Measurements from ENCODE around the gene VAV2. TPM values are rescaled to one million over a fixed set of nuclear protein-coding genes. Genes with fewer than 3 reads are reported as not detected.
"Not testable (repeated sequence)": the region's sequence is repeated elsewhere in the genome, so short reads cannot be mapped to it uniquely, and the experiment has no call there.

VAV2 gene
- polyA plus RNA-seq, 3 donors from 2014 or later: 0.12 to 0.28 TPM; not detected in 1

- not testable (repeated sequence) for H3K36me3 Mint-ChIP-seq; H3K27ac Mint-ChIP-seq; H3K9me3 Mint-ChIP-seq; H3K27me3 Mint-ChIP-seq (ENCODE audit: low read depth in 3 of 3); H3K4me3 Mint-ChIP-seq; DNase-seq
- H3K4me1 Mint-ChIP-seq: peaks cover 19 to 20% of the 10 kb centered on the region in 2 donors
Observed at GRCh38 chr9:133957772-133958171, 34.4 kb downstream of the VAV2 start.

GRCh38 chr9:133957328-133957727, 34.8 kb downstream of the VAV2 start:
- Mint-ChIP-seq H3K36me3 (no peaks in the 10 kb centered on the region), H3K27ac (peak overlapping the region in 1 of 6 donors; percentile 46), H3K9me3 (no peaks in the 10 kb centered on the region), H3K27me3 (ENCODE audit: low read depth in 3 of 3) (peaks cover 0 to 2% (median 0%) of the 10 kb centered on the region in 3 donors), H3K4me3 (no peak overlapping the region), H3K4me1 (peaks cover 19 to 20% of the 10 kb centered on the region in 2 donors)
- DNase-seq: no peak

GRCh38 chr9:133956520-133957076, 35.5 kb downstream of the VAV2 start:
- H3K4me1 Mint-ChIP-seq: peaks cover 19 to 20% of the 10 kb centered on the region in 2 donors
- DNase-seq: no peak
- H3K27me3 Mint-ChIP-seq (ENCODE audit: low read depth in 3 of 3): peaks cover 0 to 2% (median 0%) of the 10 kb centered on the region in 3 donors
- peak overlapping the region in 5 of 6 donors; percentile 34 to 77 (median 64) for H3K27ac Mint-ChIP-seq
- H3K9me3 Mint-ChIP-seq: no peaks in the 10 kb centered on the region
- peak overlapping the region; percentile 34 to 78 (median 53) for H3K4me3 Mint-ChIP-seq
- H3K36me3 Mint-ChIP-seq: no peaks in the 10 kb centered on the region

- Mint-ChIP-seq H3K4me3 (peak overlapping the region; percentile 50 to 78 (median 74)), H3K9me3 (no peaks in the 10 kb centered on the region), H3K36me3 (no peaks in the 10 kb centered on the region), H3K4me1 (peaks cover 19 to 20% of the 10 kb centered on the region in 2 donors), H3K27me3 (ENCODE audit: low read depth in 3 of 3) (peaks cover 0 to 2% (median 0%) of the 10 kb centered on the region in 3 donors), H3K27ac (peak overlapping the region in 5 of 6 donors; percentile 34 to 85 (median 72))
- no peak for DNase-seq
Observed at GRCh38 chr9:133955821-133956411, 36.2 kb downstream of the VAV2 start.

- H3K27ac Mint-ChIP-seq: peak overlapping the region; percentile 72 to 82 (median 78)
- H3K4me1 Mint-ChIP-seq: peaks cover 19 to 20% of the 10 kb centered on the region in 2 donors
- H3K27me3 Mint-ChIP-seq (ENCODE audit: low read depth in 3 of 3): no peaks in the 10 kb centered on the region
- peak overlapping the region; percentile 78 to 86 (median 81) for H3K4me3 Mint-ChIP-seq
- no peaks in the 10 kb centered on the region for H3K9me3 Mint-ChIP-seq
- H3K36me3 Mint-ChIP-seq: no peaks in the 10 kb centered on the region
- peak; percentile 13 to 19 (median 18) for DNase-seq
Observed at GRCh38 chr9:133954862-133955529, 37.1 kb downstream of the VAV2 start.

- DNase-seq: no peak
- Mint-ChIP-seq H3K4me3 (peak overlapping the region in 4 of 5 donors; percentile 79 to 86 (median 81)), H3K27me3 (ENCODE audit: low read depth in 3 of 3) (no peaks in the 10 kb centered on the region), H3K27ac (peak overlapping the region in 4 of 6 donors; percentile 72 to 82 (median 78)), H3K4me1 (peaks cover 19 to 20% of the 10 kb centered on the region in 2 donors), H3K9me3 (no peaks in the 10 kb centered on the region), H3K36me3 (no peaks in the 10 kb centered on the region)
Observed at GRCh38 chr9:133953976-133954709, 38.0 kb downstream of the VAV2 start.

- peaks cover 19 to 20% of the 10 kb centered on the region in 2 donors for H3K4me1 Mint-ChIP-seq
- DNase-seq: no peak
- no peaks in the 10 kb centered on the region for H3K27me3 Mint-ChIP-seq (ENCODE audit: low read depth in 3 of 3)
- H3K4me3 Mint-ChIP-seq: peak overlapping the region in 1 of 5 donors; percentile 81
- H3K36me3 Mint-ChIP-seq: no peaks in the 10 kb centered on the region
- H3K9me3 Mint-ChIP-seq: no peaks in the 10 kb centered on the region
- peak overlapping the region in 1 of 6 donors; percentile 6 for H3K27ac Mint-ChIP-seq
Observed at GRCh38 chr9:133953621-133953975, 38.5 kb downstream of the VAV2 start.

- no peak overlapping the region for H3K27ac Mint-ChIP-seq
- no peaks in the 10 kb centered on the region for H3K9me3 Mint-ChIP-seq
- no peaks in the 10 kb centered on the region for H3K27me3 Mint-ChIP-seq (ENCODE audit: low read depth in 3 of 3)
- peaks cover 19 to 20% of the 10 kb centered on the region in 2 donors for H3K4me1 Mint-ChIP-seq
- no peaks in the 10 kb centered on the region for H3K36me3 Mint-ChIP-seq
- DNase-seq: no peak
- H3K4me3 Mint-ChIP-seq: peak overlapping the region in 2 of 5 donors; percentile 33 to 41
Observed at GRCh38 chr9:133952598-133953550, 39.2 kb downstream of the VAV2 start.

GRCh38 chr9:133951265-133951664, 40.9 kb downstream of the VAV2 start:
- Mint-ChIP-seq H3K27me3 (ENCODE audit: low read depth in 3 of 3) (no peaks in the 10 kb centered on the region), H3K4me3 (no peak overlapping the region), H3K4me1 (peaks cover 17 to 18% of the 10 kb centered on the region in 2 donors), H3K27ac (no peak overlapping the region), H3K36me3 (no peaks in the 10 kb centered on the region), H3K9me3 (no peaks in the 10 kb centered on the region)
- no peak for DNase-seq

- no peak overlapping the region for H3K4me3 Mint-ChIP-seq
- peak overlapping the region in 1 of 6 donors; percentile 16 for H3K27ac Mint-ChIP-seq
Observed at GRCh38 chr9:133950629-133951111, 41.5 kb downstream of the VAV2 start.

GRCh38 chr9:133950192-133950591, 41.9 kb downstream of the VAV2 start:
- Mint-ChIP-seq H3K36me3 (no peaks in the 10 kb centered on the region), H3K4me3 (no peak overlapping the region), H3K27ac (no peak overlapping the region), H3K27me3 (ENCODE audit: low read depth in 3 of 3) (peaks cover 0 to 2% (median 0%) of the 10 kb centered on the region in 3 donors), H3K9me3 (no peaks in the 10 kb centered on the region), H3K4me1 (peaks cover 14 to 15% of the 10 kb centered on the region in 2 donors)
- no peak for DNase-seq

More at GRCh38 chr9:133950629-133951111, 41.5 kb downstream of the VAV2 start:
- no peaks in the 10 kb centered on the region for H3K36me3 Mint-ChIP-seq
- H3K4me1 Mint-ChIP-seq: peaks cover 14 to 15% of the 10 kb centered on the region in 2 donors
- peaks cover 0 to under 1% (median 0%) of the 10 kb centered on the region in 3 donors for H3K27me3 Mint-ChIP-seq (ENCODE audit: low read depth in 3 of 3)
- no peaks in the 10 kb centered on the region for H3K9me3 Mint-ChIP-seq
- no peak for DNase-seq

- Mint-ChIP-seq H3K27ac (no peak overlapping the region), H3K27me3 (ENCODE audit: low read depth in 3 of 3) (peaks cover 0 to 2% (median 0%) of the 10 kb centered on the region in 3 donors), H3K4me3 (no peak overlapping the region), H3K9me3 (no peaks in the 10 kb centered on the region), H3K4me1 (peaks cover 8 to 9% of the 10 kb centered on the region in 2 donors), H3K36me3 (no peaks in the 10 kb centered on the region)
- no peak for DNase-seq
Observed at GRCh38 chr9:133949486-133950061, 42.5 kb downstream of the VAV2 start.
